Suprapubic skin (tissue), 4 donors: ENCODE data around the gene PFN1.

Source experiments
- CTCF ChIP-seq, 2 donors: fragments of 200-600 bp in 1 of 2; fragments of 450-650 bp in 1 of 2; sonication (generic) in 1 of 2; IDR thresholded peaks; one replicate each; pipeline ENCODE4 v1.5.1; 2016 to 2019; ENCODE audit warnings: antibody characterized with exemption in 2 of 2, mild to moderate bottlenecking in 1 of 2, moderate library complexity in 1 of 2
- EP300 ChIP-seq: sonication (generic); formaldehyde crosslinking; IDR thresholded peaks from one replicate; pipeline ENCODE4 v1.6.1; 2017; ENCODE audit warnings: antibody characterized with exemption
- POLR2A ChIP-seq, 2 donors: fragments of 450-650 bp; IDR thresholded peaks; one replicate each; pipeline ENCODE4 v1.6.1; 2017; ENCODE audit warnings: antibody characterized with exemption in 2 of 2, mild to moderate bottlenecking in 2 of 2, moderate library complexity in 2 of 2
- POLR2AphosphoS5 ChIP-seq, 3 donors: sonication (generic); formaldehyde crosslinking; IDR thresholded peaks; one replicate each; pipeline ENCODE4 v1.6.1; 2017; ENCODE audit warnings: antibody characterized with exemption in 3 of 3

GRCh38 chr17:4958102-4958501 is 9.8 kb upstream of the PFN1 start:
- TF ChIP-seq CTCF (IDR thresholded peaks at IDR 0.05): no peak
- TF ChIP-seq POLR2A (IDR thresholded peaks at IDR 0.05): no peak
- no peak for TF ChIP-seq POLR2AphosphoS5 (IDR thresholded peaks at IDR 0.05)
- no peak for TF ChIP-seq EP300
